Vagina (tissue), 2 donors: ENCODE results near the gene PRKCB.

ENCODE experiments used
- POLR2A ChIP-seq, 2 donors: fragments of 450-650 bp; IDR thresholded peaks; one replicate each; pipeline ENCODE4 v1.6.1; 2017; ENCODE audit warnings: antibody characterized with exemption in 2 of 2, mild to moderate bottlenecking in 2 of 2, moderate library complexity in 2 of 2
- TF ChIP-seq, protein P1 (sequence below), 3 experiments: fragments of 450-650 bp in 2 of 3; fragments of 200-600 bp in 1 of 3; sonication (generic) in 1 of 3; IDR thresholded peaks; one replicate each; pipeline ENCODE4 v1.5.1; 2017 to 2019; ENCODE audit warnings: antibody characterized with exemption in 3 of 3, mild to moderate bottlenecking in 2 of 3, moderate library complexity in 2 of 3

DNA sequence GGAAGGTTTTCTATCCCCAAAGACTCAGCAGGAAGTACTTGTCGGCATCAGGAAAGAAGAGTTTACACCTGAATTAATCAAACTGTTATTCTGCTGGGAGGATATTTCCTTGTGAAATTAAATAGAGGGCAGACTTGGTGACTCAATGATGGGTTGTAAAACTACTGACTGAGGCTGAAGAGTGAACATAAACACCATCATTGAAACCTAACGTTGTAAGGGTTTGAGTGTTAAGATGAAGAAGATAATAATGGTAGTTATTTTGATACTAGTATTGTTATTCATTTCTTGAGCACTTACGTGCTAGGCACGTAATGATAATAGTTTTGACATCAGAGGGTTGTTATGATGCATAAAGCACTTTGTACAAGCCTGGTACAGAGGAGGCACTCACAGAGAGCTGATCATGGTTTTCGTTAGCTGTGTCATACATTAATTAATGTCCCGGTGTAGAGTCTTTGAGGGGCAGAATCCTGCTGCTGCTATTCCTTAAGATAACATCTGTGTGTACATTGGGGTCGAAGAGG lies 356.2 kb downstream of the PRKCB start:
- no peak for TF ChIP-seq POLR2A (IDR thresholded peaks at IDR 0.05)
- TF ChIP-seq, protein P1, sequence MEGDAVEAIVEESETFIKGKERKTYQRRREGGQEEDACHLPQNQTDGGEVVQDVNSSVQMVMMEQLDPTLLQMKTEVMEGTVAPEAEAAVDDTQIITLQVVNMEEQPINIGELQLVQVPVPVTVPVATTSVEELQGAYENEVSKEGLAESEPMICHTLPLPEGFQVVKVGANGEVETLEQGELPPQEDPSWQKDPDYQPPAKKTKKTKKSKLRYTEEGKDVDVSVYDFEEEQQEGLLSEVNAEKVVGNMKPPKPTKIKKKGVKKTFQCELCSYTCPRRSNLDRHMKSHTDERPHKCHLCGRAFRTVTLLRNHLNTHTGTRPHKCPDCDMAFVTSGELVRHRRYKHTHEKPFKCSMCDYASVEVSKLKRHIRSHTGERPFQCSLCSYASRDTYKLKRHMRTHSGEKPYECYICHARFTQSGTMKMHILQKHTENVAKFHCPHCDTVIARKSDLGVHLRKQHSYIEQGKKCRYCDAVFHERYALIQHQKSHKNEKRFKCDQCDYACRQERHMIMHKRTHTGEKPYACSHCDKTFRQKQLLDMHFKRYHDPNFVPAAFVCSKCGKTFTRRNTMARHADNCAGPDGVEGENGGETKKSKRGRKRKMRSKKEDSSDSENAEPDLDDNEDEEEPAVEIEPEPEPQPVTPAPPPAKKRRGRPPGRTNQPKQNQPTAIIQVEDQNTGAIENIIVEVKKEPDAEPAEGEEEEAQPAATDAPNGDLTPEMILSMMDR (IDR thresholded peaks at IDR 0.05): no peak
